Neural crest cell (in vitro differentiated cells): Measurements from ENCODE around the gene CTSH. TPM values are rescaled to one million over a fixed set of nuclear protein-coding genes. Genes with fewer than 3 reads are reported as not detected.

ENCODE experiments used
- DNase-seq: peaks from one replicate; pipeline ENCODE4 v3.0.0; 2021; ENCODE audit warnings: low read depth, mixed read lengths, low spot score
- H3K27ac Mint-ChIP-seq: one replicate; pipeline ENCODE4 v1.8.0; 2021; ENCODE audit warnings: mild to moderate bottlenecking, mixed read lengths; ENCODE audit not compliant: unreplicated experiment
- H3K27me3 Mint-ChIP-seq: 2 replicates; pipeline ENCODE4 v1.8.0; 2021; ENCODE audit warnings: low read depth, mild to moderate bottlenecking, mixed read lengths
- H3K36me3 Mint-ChIP-seq: 2 replicates; pipeline ENCODE4 v1.8.0; 2021; ENCODE audit warnings: low read depth, mild to moderate bottlenecking, mixed read lengths
- H3K4me1 Mint-ChIP-seq: 2 replicates; pipeline ENCODE4 v1.8.0; 2021; ENCODE audit warnings: mixed read lengths
- H3K4me3 Mint-ChIP-seq: one replicate; pipeline ENCODE4 v1.8.0; 2021; ENCODE audit warnings: mild to moderate bottlenecking, mixed read lengths
- H3K9me3 Mint-ChIP-seq: 2 replicates; pipeline ENCODE4 v1.8.0; 2021; ENCODE audit warnings: mixed read lengths
- CTCF ChIP-seq: fragments of 200-600 bp; sonication (generic); conservative IDR thresholded peaks from 2 replicates; pipeline ENCODE4 v1.5.0; 2021; ENCODE audit warnings: antibody characterized with exemption, mild to moderate bottlenecking
- total RNA-seq: library from RNA; stranded (reverse); gene quantifications from 2 replicates; pipeline ENCODE4 v1.2.1, GENCODE V29; 2021

The CTSH gene
- total RNA-seq, 1 donor from 2014 or later: 7.3 TPM

DNA sequence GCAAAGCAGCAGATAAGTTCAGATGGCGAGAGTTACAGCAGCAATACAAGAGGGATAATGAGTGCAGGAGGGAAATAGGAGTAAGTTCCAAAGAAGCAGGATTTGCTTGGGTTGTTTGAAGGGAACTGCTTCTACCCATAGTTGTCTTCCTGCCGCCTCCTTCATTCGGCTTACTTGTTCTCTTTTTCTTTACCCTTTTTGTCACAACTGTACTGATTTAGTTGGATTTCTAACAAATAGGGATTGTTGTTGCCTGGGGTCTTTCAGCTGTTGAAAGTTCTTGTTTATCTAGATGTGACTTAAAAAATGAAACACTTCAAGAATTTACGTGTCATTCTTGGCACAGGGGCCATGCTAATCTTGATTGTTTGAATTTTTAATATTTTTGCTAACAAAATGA lies 46.3 kb downstream of the CTSH start:
- DNase-seq: no peak
- no peaks in the 10 kb centered on the region for H3K9me3 Mint-ChIP-seq
- peaks cover 23% of the 10 kb centered on the region for H3K36me3 Mint-ChIP-seq
- H3K4me1 Mint-ChIP-seq: peaks cover 3% of the 10 kb centered on the region
- H3K27me3 Mint-ChIP-seq: no peaks in the 10 kb centered on the region
- H3K27ac Mint-ChIP-seq: no peak overlapping the region
- H3K4me3 Mint-ChIP-seq: no peak overlapping the region
- no peak for TF ChIP-seq CTCF

- peaks cover 3% of the 10 kb centered on the region for H3K4me1 Mint-ChIP-seq
Observed at GRCh38 chr15:78895471-78895870, 49.4 kb downstream of the CTSH start.

GRCh38 chr15:78893538-78893937 lies 51.3 kb downstream of the CTSH start:
- Mint-ChIP-seq H3K4me1 (peaks cover 3% of the 10 kb centered on the region), H3K36me3 (peaks cover 38% of the 10 kb centered on the region), H3K27me3 (no peaks in the 10 kb centered on the region), H3K9me3 (no peaks in the 10 kb centered on the region), H3K27ac (no peak overlapping the region), H3K4me3 (no peak overlapping the region)
- TF ChIP-seq CTCF: no peak
- no peak for DNase-seq

More at GRCh38 chr15:78895471-78895870, 49.4 kb downstream of the CTSH start:
- peaks cover 42% of the 10 kb centered on the region for H3K36me3 Mint-ChIP-seq
- H3K9me3 Mint-ChIP-seq: no peaks in the 10 kb centered on the region
- TF ChIP-seq CTCF: no peak
- no peak overlapping the region for H3K4me3 Mint-ChIP-seq
- DNase-seq: no peak
- H3K27me3 Mint-ChIP-seq: no peaks in the 10 kb centered on the region
- H3K27ac Mint-ChIP-seq: no peak overlapping the region

GRCh38 chr15:78889000-78889399 lies 55.8 kb downstream of the CTSH start:
- peaks cover 4% of the 10 kb centered on the region for H3K4me1 Mint-ChIP-seq
- H3K27ac Mint-ChIP-seq: no peak overlapping the region
- TF ChIP-seq CTCF: no peak
- H3K27me3 Mint-ChIP-seq: no peaks in the 10 kb centered on the region
- H3K36me3 Mint-ChIP-seq: peaks cover 36% of the 10 kb centered on the region
- H3K4me3 Mint-ChIP-seq: no peak overlapping the region
- DNase-seq: no peak
- H3K9me3 Mint-ChIP-seq: no peaks in the 10 kb centered on the region

DNA sequence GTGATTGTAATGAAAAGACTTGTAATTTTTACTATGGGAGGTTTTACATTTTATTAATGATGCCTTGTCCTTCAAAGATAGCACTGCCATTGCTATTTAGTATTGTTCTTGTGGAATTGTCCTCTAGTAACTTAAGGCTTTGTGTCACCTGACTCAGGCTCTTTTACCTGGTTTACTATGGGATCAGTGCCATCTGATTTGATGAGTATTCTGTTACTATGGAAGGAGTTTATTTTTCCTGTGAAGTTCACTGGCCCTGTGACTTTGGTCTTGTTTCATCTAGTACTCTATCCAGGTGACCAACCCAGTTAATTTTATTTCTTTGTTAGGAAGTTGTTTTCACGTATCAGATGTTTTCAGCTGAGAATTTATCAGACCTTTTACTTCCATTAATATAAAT lies 63.2 kb downstream of the CTSH start:
- Mint-ChIP-seq H3K27ac (no peak overlapping the region), H3K36me3 (peaks cover 5% of the 10 kb centered on the region)

More for the DNA sequence above, 63.2 kb downstream of the CTSH start:
- no peaks in the 10 kb centered on the region for H3K27me3 Mint-ChIP-seq
- peaks cover 34% of the 10 kb centered on the region for H3K4me1 Mint-ChIP-seq
- DNase-seq: no peak
- no peaks in the 10 kb centered on the region for H3K9me3 Mint-ChIP-seq
- peak overlapping the region; percentile 59 for H3K4me3 Mint-ChIP-seq
- TF ChIP-seq CTCF: no peak
